Ishikawa (cell line): ENCODE measurements around the gene WFIKKN1.

ENCODE experiments used
- EGR1 ChIP-seq: IDR thresholded peaks from 2 replicates; pipeline ENCODE4 v1.6.1; 2012
- EP300 ChIP-seq: IDR thresholded peaks from 2 replicates; pipeline ENCODE4 v1.6.1; 2012; ENCODE audit warnings: borderline replicate concordance
- FOXM1 ChIP-seq: IDR thresholded peaks from 2 replicates; pipeline ENCODE4 v1.6.1; 2012; ENCODE audit warnings: low read depth, borderline replicate concordance
- MAX ChIP-seq: IDR thresholded peaks from 2 replicates; pipeline ENCODE4 v1.6.1; 2012
- NFIC ChIP-seq: IDR thresholded peaks from 2 replicates; pipeline ENCODE4 v1.6.1; 2012
- RAD21 ChIP-seq: IDR thresholded peaks from 2 replicates; pipeline ENCODE4 v1.6.1; 2012; ENCODE audit warnings: low read depth
- REST ChIP-seq: IDR thresholded peaks from 2 replicates; pipeline ENCODE4 v1.6.1; 2012; ENCODE audit warnings: low read depth, mild to moderate bottlenecking
- TAF1 ChIP-seq: IDR thresholded peaks from 2 replicates; pipeline ENCODE4 v1.6.1; 2012; ENCODE audit warnings: low read depth, mild to moderate bottlenecking
- TCF12 ChIP-seq: IDR thresholded peaks from 2 replicates; pipeline ENCODE4 v1.6.1; 2012; ENCODE audit warnings: low read depth
- USF1 ChIP-seq: IDR thresholded peaks from 2 replicates; pipeline ENCODE4 v1.6.1; 2012
- YY1 ChIP-seq: IDR thresholded peaks from 2 replicates; pipeline ENCODE4 v1.6.1; 2012; ENCODE audit warnings: low read depth
- ZBTB7A ChIP-seq: IDR thresholded peaks from 2 replicates; pipeline ENCODE4 v1.6.1; 2012; ENCODE audit warnings: low read depth

- TF ChIP-seq EP300 (no peak), ZBTB7A (no peak), REST (no peak), USF1 (no peak), TAF1 (no peak), YY1 (no peak), RAD21 (no peak), MAX (no peak), EGR1 (no peak), NFIC (no peak), FOXM1 (no peak), TCF12 (no peak)
These were observed 453 bp upstream of the WFIKKN1 start for GRCh38 chr16:630249-630814.
